ENCODE data around the gene SUSD1.
A peak's percentile ranks its signal among the peaks of the same experiment; 100 is the strongest.
"Not testable (repeated sequence)": the region's sequence is repeated elsewhere in the genome, so short reads cannot be mapped to it uniquely, and the experiment has no call there.

SUSD1 gene

DNA sequence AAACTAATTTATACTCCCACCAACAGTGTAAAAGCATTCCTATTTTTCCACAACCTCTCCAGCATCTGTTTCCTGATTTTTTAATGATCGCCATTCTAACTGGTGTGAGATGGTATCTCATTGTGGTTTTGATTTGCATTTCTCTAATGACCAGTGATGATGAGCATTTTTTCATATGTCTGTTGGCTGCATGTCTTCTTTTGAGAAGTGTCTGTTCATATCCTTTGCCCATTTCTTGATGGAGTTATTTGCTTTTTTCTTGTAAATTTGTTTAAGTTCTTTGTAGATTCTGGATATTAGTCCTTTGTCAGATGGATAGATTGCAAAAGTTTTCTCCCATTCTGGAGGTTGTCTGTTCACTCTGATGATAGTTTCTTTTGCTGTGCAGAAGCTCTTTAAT lies 15.2 kb upstream of the SUSD1 start:
- H3K9me3 ChIP-seq (ENCODE audit: control insufficient read depth, insufficient read depth, low read depth, low read length); H3K27me3 ChIP-seq (ENCODE audit: control insufficient read depth, insufficient read depth, low read length); H3K36me3 ChIP-seq (ENCODE audit: control insufficient read depth, insufficient read depth, low read length); H3K27ac ChIP-seq (ENCODE audit: low read depth, low read length); H3K4me3 ChIP-seq (ENCODE audit: low read depth, low read length); H3K4me1 ChIP-seq (ENCODE audit: control insufficient read depth, insufficient read depth, low read length); H3K9ac ChIP-seq (ENCODE audit: low read length): not testable (repeated sequence)

DNA sequence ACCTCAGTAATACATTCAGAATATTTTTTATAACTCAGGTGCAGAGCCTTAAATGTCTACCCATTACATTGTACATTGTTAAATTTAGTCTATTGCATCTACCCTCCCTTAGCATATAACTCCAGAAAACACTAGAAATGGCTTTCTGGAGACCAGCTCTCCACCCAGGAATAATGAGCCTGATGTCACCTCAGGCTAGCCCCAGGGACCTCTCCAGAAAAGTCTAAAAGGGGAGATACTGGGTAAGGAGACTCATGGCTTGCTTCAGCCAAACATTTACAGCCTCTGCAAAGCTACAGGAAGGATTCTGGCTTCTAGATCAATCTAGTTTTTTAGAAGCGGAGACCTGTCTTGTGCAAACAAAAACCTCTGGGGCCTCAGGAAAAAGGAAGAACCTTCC lies 13.8 kb upstream of the SUSD1 start:
- no peak overlapping the region for H3K27ac ChIP-seq (ENCODE audit: low read depth, low read length)
- no peaks in the 10 kb centered on the region for H3K9me3 ChIP-seq (ENCODE audit: control insufficient read depth, insufficient read depth, low read depth, low read length)
- no peaks in the 10 kb centered on the region for H3K36me3 ChIP-seq (ENCODE audit: control insufficient read depth, insufficient read depth, low read length)
- no peaks in the 10 kb centered on the region for H3K27me3 ChIP-seq (ENCODE audit: control insufficient read depth, insufficient read depth, low read length)
- H3K4me1 ChIP-seq (ENCODE audit: control insufficient read depth, insufficient read depth, low read length), result peaks cover 6% of the 10 kb centered on the region
- H3K4me3 ChIP-seq (ENCODE audit: low read depth, low read length), result no peak overlapping the region
- no peak overlapping the region for H3K9ac ChIP-seq (ENCODE audit: low read length)

DNA sequence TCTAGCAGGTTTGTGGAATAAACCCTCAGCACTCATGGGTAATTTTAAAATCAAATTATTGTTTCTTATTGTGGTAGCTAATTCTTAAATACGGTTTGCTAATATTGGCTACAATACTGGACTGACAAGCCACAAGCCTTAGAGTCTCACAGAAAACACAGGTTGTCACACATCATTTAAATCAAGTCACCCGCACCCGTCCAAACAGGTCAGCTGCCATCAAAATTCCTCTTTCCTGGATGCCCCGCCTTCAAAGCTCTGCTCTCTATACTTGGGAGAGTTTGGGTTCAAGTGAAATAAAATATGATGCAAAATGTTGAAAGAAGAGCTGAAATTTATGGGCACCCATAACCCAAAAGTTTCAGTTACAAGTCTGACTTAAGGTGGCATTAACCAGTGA lies 12.3 kb upstream of the SUSD1 start:
- Histone ChIP-seq H3K9ac (ENCODE audit: low read length) (no peak overlapping the region), H3K9me3 (ENCODE audit: control insufficient read depth, insufficient read depth, low read depth, low read length) (0 out of 2 replicates have a peak, but pooled peaks cover 5% of the 10 kb centered on the region), H3K27ac (ENCODE audit: low read depth, low read length) (no peak overlapping the region), H3K27me3 (ENCODE audit: control insufficient read depth, insufficient read depth, low read length) (no peaks in the 10 kb centered on the region), H3K36me3 (ENCODE audit: control insufficient read depth, insufficient read depth, low read length) (no peaks in the 10 kb centered on the region), H3K4me1 (ENCODE audit: control insufficient read depth, insufficient read depth, low read length) (no peaks in the 10 kb centered on the region), H3K4me3 (ENCODE audit: low read depth, low read length) (no peak overlapping the region)

DNA sequence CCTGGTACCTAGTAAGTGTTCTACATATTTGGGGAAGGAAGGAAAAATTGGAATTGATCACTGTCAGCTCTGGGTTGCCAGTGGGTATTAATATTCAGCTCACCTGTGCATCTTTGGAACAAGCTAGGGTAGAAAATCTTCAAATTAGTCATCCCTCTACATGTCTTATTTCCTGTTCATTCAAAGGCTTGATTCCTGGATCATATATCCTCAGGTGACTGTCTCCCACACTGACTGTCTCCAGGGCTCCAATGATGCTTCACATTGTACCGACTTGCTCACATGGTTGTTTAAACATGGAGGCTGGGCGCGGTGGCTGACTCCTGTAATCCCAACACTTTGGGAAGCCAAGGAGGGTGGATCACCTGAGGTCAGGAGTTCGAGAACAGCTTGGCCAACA lies 11.6 kb upstream of the SUSD1 start:
- H3K27ac ChIP-seq (ENCODE audit: low read depth, low read length), result no peak overlapping the region
- 0 out of 2 replicates have a peak, but pooled peaks cover 5% of the 10 kb centered on the region for H3K9me3 ChIP-seq (ENCODE audit: control insufficient read depth, insufficient read depth, low read depth, low read length)
- H3K36me3 ChIP-seq (ENCODE audit: control insufficient read depth, insufficient read depth, low read length), result no peaks in the 10 kb centered on the region
- H3K4me1 ChIP-seq (ENCODE audit: control insufficient read depth, insufficient read depth, low read length), result no peaks in the 10 kb centered on the region
- no peak overlapping the region for H3K4me3 ChIP-seq (ENCODE audit: low read depth, low read length)
- H3K9ac ChIP-seq (ENCODE audit: low read length), result no peak overlapping the region
- H3K27me3 ChIP-seq (ENCODE audit: control insufficient read depth, insufficient read depth, low read length), result no peaks in the 10 kb centered on the region

DNA sequence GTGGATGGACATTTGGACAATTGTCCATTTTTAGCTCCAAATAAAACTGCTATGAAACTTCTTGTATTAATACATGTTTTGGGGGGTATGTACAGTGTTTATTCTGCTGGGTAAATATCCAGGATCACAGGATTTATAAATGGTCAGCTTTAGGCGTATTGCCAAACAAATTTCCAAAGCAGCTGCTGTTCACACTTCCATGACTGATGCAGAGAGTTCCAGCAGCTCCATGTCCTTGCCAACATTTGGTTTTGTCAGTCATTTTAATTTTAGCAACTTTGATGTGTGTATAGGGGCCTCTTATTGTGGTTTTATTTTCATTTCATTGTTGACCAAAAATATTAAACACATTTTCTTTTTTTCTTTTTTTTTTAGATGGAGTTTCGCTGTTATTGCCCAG lies 9.8 kb upstream of the SUSD1 start:
- no peaks in the 10 kb centered on the region for H3K27me3 ChIP-seq (ENCODE audit: control insufficient read depth, insufficient read depth, low read length)
- no peak overlapping the region for H3K9ac ChIP-seq (ENCODE audit: low read length)

DNA sequence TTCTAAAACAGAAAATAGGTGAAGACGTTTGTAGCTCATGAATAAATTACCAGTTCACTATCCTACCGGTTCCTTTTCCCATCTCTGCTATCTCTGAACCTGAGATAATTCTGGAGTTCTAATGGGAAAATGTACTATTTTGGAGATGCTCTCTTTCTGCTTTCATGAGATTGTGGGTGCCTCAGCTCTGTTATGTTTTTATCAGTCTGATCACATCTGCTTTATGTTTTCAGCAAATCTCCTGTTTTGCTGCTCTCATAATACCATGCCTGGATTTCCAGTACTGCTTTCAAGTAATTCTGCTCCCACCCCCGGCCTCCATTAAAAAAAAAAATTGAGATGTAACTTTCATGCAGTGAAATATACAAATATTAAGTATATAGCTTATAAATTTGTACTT lies 9.1 kb upstream of the SUSD1 start:
- H3K36me3 ChIP-seq (ENCODE audit: control insufficient read depth, insufficient read depth, low read length), result no peaks in the 10 kb centered on the region

More for the DNA sequence above, 9.8 kb upstream of the SUSD1 start:
- no peak overlapping the region for H3K27ac ChIP-seq (ENCODE audit: low read depth, low read length)
- H3K36me3 ChIP-seq (ENCODE audit: control insufficient read depth, insufficient read depth, low read length), result no peaks in the 10 kb centered on the region
- no peak overlapping the region for H3K4me3 ChIP-seq (ENCODE audit: low read depth, low read length)
- H3K9me3 ChIP-seq (ENCODE audit: control insufficient read depth, insufficient read depth, low read depth, low read length), result 0 out of 2 replicates have a peak, but pooled peaks cover 5% of the 10 kb centered on the region
- H3K4me1 ChIP-seq (ENCODE audit: control insufficient read depth, insufficient read depth, low read length), result peaks cover 14% of the 10 kb centered on the region

DNA sequence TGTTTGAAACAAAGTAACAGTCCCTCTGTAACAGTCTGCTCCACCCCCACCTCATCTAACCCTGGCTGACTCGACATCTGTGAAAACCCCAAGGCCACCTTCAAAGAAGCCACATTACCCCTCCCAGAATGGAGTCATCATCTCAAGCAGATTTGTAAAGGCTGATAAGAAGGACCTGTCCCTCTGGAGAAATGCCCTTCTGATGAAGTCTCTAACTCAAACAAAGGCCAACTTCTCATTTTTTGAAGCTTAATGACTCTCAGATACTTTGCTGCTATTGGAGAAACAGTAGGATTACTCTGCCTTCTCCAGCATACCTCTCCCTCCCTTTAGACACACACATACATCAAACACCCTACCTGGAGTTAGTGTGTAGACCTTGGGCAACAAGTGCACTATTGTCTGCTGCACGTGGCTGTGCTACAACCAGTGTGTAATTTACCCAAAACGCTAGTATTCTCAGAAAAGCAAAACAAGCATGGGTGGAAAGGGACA lies 5.3 kb upstream of the SUSD1 start:
- no peak overlapping the region for H3K27ac ChIP-seq (ENCODE audit: low read depth, low read length)
- H3K9me3 ChIP-seq (ENCODE audit: control insufficient read depth, insufficient read depth, low read depth, low read length), result 0 out of 2 replicates have a peak, but pooled peaks cover 5% of the 10 kb centered on the region
- peaks cover 20% of the 10 kb centered on the region for H3K4me1 ChIP-seq (ENCODE audit: control insufficient read depth, insufficient read depth, low read length)
- no peaks in the 10 kb centered on the region for H3K36me3 ChIP-seq (ENCODE audit: control insufficient read depth, insufficient read depth, low read length)
- no peak overlapping the region for H3K4me3 ChIP-seq (ENCODE audit: low read depth, low read length)
- no peak overlapping the region for H3K9ac ChIP-seq (ENCODE audit: low read length)
- peaks cover 13% of the 10 kb centered on the region for H3K27me3 ChIP-seq (ENCODE audit: control insufficient read depth, insufficient read depth, low read length)

More for the DNA sequence above, 9.1 kb upstream of the SUSD1 start:
- H3K4me1 ChIP-seq (ENCODE audit: control insufficient read depth, insufficient read depth, low read length), result peaks cover 14% of the 10 kb centered on the region
- 0 out of 2 replicates have a peak, but pooled peaks cover 5% of the 10 kb centered on the region for H3K9me3 ChIP-seq (ENCODE audit: control insufficient read depth, insufficient read depth, low read depth, low read length)
- no peak overlapping the region for H3K27ac ChIP-seq (ENCODE audit: low read depth, low read length)
- no peak overlapping the region for H3K4me3 ChIP-seq (ENCODE audit: low read depth, low read length)
- no peak overlapping the region for H3K9ac ChIP-seq (ENCODE audit: low read length)
- no peaks in the 10 kb centered on the region for H3K27me3 ChIP-seq (ENCODE audit: control insufficient read depth, insufficient read depth, low read length)

DNA sequence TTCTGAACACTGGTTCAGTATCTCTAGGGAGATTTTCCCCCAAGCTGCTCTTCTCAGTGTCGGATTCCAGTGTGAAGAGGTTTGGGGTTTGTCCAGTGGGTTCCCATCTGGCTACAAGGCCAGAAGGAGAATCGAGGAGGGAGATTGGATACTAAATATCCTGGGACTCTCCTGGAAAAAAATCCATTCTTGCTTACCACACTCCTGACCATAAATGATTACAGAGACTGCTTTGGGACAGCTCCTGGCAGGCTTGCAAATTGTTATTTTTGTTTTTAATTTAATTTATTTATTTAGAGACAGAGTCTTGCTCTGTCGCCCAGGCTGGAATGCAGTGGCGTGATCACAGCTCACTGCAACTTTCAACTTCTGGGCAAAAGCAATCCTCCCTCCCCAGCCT lies 4.7 kb upstream of the SUSD1 start:
- Histone ChIP-seq H3K9ac (ENCODE audit: low read length) (no peak overlapping the region), H3K36me3 (ENCODE audit: control insufficient read depth, insufficient read depth, low read length) (no peaks in the 10 kb centered on the region), H3K27me3 (ENCODE audit: control insufficient read depth, insufficient read depth, low read length) (peaks cover 16% of the 10 kb centered on the region), H3K4me1 (ENCODE audit: control insufficient read depth, insufficient read depth, low read length) (peaks cover 20% of the 10 kb centered on the region), H3K4me3 (ENCODE audit: low read depth, low read length) (no peak overlapping the region), H3K27ac (ENCODE audit: low read depth, low read length) (no peak overlapping the region), H3K9me3 (ENCODE audit: control insufficient read depth, insufficient read depth, low read depth, low read length) (0 out of 2 replicates have a peak, but pooled peaks cover 5% of the 10 kb centered on the region)

DNA sequence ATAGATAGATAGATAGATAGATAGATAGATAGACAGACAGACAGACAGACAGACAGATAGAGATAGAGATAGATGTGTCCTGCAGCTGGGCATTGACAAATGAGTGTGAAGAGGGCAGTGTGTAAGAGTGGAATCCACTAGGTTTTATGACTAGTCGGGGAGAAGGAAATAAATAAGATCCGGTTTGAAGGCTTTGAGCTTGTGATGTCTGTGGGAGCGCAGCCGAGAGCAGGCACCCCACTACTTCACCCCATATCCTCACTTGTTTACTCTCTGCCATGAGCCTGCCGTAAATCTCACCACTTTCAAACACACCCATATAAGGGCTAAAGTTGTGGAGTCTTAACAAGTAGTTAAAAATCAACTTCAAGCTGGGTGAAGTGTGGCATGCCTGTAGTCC lies 1.4 kb upstream of the SUSD1 start:
- Histone ChIP-seq H3K27me3 (ENCODE audit: control insufficient read depth, insufficient read depth, low read length) (peaks cover 27% of the 10 kb centered on the region), H3K9me3 (ENCODE audit: control insufficient read depth, insufficient read depth, low read depth, low read length) (no peaks in the 10 kb centered on the region), H3K27ac (ENCODE audit: low read depth, low read length) (no peak overlapping the region), H3K9ac (ENCODE audit: low read length) (no peak overlapping the region), H3K4me3 (ENCODE audit: low read depth, low read length) (no peak overlapping the region), H3K4me1 (ENCODE audit: control insufficient read depth, insufficient read depth, low read length) (peaks cover 24% of the 10 kb centered on the region), H3K36me3 (ENCODE audit: control insufficient read depth, insufficient read depth, low read length) (no peaks in the 10 kb centered on the region)

DNA sequence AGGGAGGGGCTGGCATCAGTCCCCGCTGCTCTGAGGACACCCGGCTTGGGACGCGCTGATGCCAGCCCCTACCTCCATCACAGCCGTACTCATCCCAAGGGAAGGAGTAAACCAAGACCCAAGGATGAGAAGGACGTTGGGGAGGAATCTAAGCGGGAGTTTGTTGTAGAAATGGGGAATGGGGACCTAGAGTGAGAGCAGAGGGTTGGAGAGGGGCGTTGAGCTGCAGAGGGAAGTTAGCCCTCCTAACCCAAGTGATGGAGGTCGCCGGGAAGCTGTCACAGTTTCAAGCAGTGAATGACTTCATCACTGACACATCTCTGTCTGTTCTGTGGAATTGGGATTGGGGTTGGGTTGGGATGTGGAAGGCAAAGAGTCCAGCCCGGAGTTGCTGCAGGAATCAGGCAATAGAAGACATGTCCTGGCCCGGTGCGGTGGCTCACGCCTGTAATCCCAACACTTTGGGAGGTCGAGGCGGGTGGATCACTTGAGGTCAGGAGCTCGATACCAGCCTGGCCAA lies 759 bp upstream of the SUSD1 start:
- Histone ChIP-seq H3K36me3 (ENCODE audit: control insufficient read depth, insufficient read depth, low read length) (no peaks in the 10 kb centered on the region), H3K9ac (ENCODE audit: low read length) (no peak overlapping the region), H3K4me1 (ENCODE audit: control insufficient read depth, insufficient read depth, low read length) (peaks cover 18% of the 10 kb centered on the region), H3K27me3 (ENCODE audit: control insufficient read depth, insufficient read depth, low read length) (peaks cover 27% of the 10 kb centered on the region), H3K9me3 (ENCODE audit: control insufficient read depth, insufficient read depth, low read depth, low read length) (no peaks in the 10 kb centered on the region), H3K4me3 (ENCODE audit: low read depth, low read length) (peak overlapping the region; percentile 73), H3K27ac (ENCODE audit: low read depth, low read length) (no peak overlapping the region)

DNA sequence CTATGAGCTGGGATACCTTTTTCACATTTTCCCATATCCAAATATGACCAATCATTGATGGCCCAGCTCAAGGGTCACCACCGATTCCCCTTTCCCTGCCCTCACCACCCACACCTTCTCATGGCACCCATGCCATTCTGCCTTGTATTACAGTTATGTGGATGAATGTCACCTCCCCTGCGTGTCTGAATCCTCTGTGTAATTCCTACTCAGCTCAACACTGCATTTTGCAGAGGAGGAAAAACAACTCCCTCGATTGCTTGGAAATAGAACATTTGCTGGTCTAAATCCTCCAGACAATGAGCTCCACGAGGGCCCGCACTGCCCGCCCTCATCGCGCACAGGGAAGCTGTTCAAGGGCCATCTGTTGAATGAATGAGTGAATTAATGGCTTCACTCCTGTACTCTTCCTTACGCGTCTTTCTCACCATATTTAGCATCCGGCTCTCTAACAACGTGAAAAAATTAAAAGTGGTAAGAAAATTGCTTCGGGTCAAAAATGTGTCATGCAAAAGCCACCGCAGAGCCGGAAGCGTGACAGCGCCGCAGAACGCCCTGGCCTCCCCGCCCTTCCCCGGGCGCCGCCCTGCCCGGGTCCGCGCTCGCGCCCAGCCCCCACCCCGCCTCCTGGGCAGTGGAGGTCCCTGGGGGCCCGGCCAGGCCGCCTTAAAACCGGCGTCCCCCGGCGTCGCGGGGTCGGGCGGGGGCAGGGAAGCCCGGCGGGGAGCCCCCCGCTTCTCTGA lies 704 bp downstream of the SUSD1 start:
- Histone ChIP-seq H3K36me3 (ENCODE audit: control insufficient read depth, insufficient read depth, low read length) (no peaks in the 10 kb centered on the region), H3K4me3 (ENCODE audit: low read depth, low read length) (peak overlapping the region; percentile 73), H3K9me3 (ENCODE audit: control insufficient read depth, insufficient read depth, low read depth, low read length) (no peaks in the 10 kb centered on the region), H3K9ac (ENCODE audit: low read length) (no peak overlapping the region), H3K27ac (ENCODE audit: low read depth, low read length) (no peak overlapping the region), H3K4me1 (ENCODE audit: control insufficient read depth, insufficient read depth, low read length) (peaks cover 17% of the 10 kb centered on the region), H3K27me3 (ENCODE audit: control insufficient read depth, insufficient read depth, low read length) (peaks cover 27% of the 10 kb centered on the region)

All from HUES6 (cell line).